ENCODE results near the gene LTA4H. TPM values are rescaled to one million over a fixed set of nuclear protein-coding genes. Genes with fewer than 3 reads are reported as not detected.

The LTA4H gene
- total RNA-seq, 4 donors from 2014 or later = 105 to 235 (median 123) TPM

DNA sequence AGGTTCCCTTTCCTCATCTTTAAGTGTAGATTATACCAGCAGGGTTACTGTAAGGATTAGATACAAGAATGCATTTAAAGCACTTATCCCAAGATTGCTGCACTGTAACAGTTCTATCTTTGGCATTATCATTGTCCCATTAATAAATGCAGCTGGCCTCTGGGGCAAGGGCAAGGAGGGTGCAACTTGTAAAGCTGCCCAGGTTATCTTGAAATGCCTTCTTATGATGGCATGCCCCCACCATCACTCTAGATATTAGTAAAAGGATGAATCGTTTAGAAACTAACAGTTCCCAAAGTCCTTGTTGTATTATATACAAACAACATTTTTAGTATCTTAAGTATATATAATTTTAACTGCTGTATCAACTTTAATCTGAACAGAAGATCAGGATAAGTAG, 6.8 kb downstream of the LTA4H start:
- Histone ChIP-seq H3K27me3 (no peaks in the 10 kb centered on the region), H3K4me1 (peaks cover 0 to 17% (median 7%) of the 10 kb centered on the region in 3 donors), H3K36me3 (peaks cover 0 to 52% (median 5%) of the 10 kb centered on the region in 3 donors), H3K27ac (no peak overlapping the region), H3K4me3 (no peak overlapping the region), H3K9me3 (no peaks in the 10 kb centered on the region)
- DNase-seq = no peak
- intact Hi-C loops (cut with DNase I) = no loop called here
- WGBS, 2 donors = 83 to 94% methylated on average over 1 of the region's 1 CpG
- no peak for TF ChIP-seq POLR2A (IDR thresholded peaks at IDR 0.05)
- TF ChIP-seq, protein P1, sequence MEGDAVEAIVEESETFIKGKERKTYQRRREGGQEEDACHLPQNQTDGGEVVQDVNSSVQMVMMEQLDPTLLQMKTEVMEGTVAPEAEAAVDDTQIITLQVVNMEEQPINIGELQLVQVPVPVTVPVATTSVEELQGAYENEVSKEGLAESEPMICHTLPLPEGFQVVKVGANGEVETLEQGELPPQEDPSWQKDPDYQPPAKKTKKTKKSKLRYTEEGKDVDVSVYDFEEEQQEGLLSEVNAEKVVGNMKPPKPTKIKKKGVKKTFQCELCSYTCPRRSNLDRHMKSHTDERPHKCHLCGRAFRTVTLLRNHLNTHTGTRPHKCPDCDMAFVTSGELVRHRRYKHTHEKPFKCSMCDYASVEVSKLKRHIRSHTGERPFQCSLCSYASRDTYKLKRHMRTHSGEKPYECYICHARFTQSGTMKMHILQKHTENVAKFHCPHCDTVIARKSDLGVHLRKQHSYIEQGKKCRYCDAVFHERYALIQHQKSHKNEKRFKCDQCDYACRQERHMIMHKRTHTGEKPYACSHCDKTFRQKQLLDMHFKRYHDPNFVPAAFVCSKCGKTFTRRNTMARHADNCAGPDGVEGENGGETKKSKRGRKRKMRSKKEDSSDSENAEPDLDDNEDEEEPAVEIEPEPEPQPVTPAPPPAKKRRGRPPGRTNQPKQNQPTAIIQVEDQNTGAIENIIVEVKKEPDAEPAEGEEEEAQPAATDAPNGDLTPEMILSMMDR (IDR thresholded peaks at IDR 0.05) = no peak

DNA sequence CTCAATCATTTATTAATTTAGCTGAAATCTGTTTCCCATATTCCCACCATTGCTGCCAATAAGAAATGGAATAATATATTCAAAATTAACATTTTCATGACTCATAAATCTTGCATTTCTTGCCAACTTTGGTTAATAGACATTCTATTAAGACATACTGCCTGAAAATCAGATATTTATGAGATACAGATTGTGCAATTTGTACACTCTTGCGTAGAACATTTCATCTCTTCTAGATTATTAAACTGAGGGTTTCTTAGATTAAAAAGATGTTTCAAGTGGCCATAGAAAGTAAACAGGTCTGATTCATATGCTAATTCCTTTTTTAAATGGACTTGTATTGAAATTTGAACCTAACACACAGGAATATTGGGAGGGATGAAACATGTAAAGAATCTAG, 9.1 kb downstream of the LTA4H start:
- Histone ChIP-seq H3K27me3 (no peaks in the 10 kb centered on the region), H3K9me3 (no peaks in the 10 kb centered on the region), H3K4me1 (peaks cover 0 to 1% (median 0%) of the 10 kb centered on the region in 3 donors), H3K36me3 (peaks cover 0 to 74% (median 8%) of the 10 kb centered on the region in 3 donors), H3K4me3 (no peak overlapping the region), H3K27ac (no peak overlapping the region)
- TF ChIP-seq, protein P1 (IDR thresholded peaks at IDR 0.05) = no peak
- TF ChIP-seq POLR2A (IDR thresholded peaks at IDR 0.05) = no peak
- no peak for DNase-seq
- WGBS, 2 donors = 90 to 96% methylated on average over 1 of the region's 1 CpG
- intact Hi-C loops (cut with DNase I) = no loop called here

DNA sequence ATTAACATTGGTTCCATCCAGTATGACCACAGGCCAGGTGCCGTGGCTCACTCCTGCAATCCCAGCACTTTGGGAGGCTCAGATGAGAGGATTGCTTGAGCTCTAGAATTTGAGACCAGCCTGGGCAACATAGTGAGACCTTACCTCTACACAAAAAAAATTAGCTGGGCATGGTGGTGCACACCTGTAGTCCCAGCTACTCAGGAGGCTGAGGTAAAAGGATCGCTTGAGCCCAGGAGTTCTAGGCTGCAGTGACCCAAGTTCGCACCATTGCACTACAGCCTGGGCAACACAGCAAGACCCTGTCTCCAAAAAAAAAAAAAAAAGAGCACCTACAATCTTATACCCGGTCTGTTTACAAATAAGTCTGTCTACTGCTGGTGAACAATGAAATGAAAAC, 9.9 kb downstream of the LTA4H start:
- Histone ChIP-seq H3K36me3 (peaks cover 0 to 82% (median 8%) of the 10 kb centered on the region in 3 donors), H3K9me3 (no peaks in the 10 kb centered on the region), H3K27ac (no peak overlapping the region), H3K4me1 (no peaks in the 10 kb centered on the region), H3K4me3 (no peak overlapping the region), H3K27me3 (no peaks in the 10 kb centered on the region)
- TF ChIP-seq, protein P1 (IDR thresholded peaks at IDR 0.05) = no peak
- TF ChIP-seq POLR2A (IDR thresholded peaks at IDR 0.05) = no peak
- WGBS, 2 donors = 90 to 91% methylated on average over 4 of the region's 4 CpGs
- DNase-seq = no peak
- intact Hi-C loops (cut with DNase I) = no loop called here

DNA sequence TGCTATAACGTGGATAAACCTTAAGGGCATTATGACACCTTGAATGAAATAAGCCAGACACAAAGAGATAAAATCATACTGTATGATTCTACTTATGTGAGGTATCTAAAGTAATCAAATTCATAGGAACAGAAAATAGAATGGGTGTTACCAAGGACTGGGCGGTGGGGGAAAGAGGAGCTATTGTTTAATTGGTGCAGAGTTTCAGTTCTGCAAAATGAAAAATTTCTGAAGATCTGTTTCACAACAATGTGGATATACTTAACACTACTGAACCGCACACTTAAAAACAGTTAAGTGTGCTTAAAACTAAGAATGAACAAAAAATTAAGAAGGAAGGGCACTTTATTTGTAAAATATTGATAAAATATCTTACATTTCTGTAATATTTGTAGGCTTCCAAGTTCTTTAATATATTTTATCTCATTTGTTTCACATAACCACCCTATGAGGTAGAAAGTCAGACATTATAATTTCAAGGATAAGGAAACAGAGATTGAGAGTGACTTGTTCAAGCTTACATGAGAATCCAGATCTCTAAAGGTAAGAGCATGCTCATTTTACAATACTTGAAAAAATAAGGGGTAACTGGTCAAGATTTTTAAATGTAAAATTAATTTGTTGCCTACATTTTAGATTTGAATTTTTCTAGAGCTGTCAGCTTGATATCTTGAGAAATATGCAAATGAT, 14.9 kb downstream of the LTA4H start:
- H3K4me1 ChIP-seq = no peaks in the 10 kb centered on the region
- no peak for DNase-seq
- no peak overlapping the region for H3K4me3 ChIP-seq
- H3K9me3 ChIP-seq = no peaks in the 10 kb centered on the region
- TF ChIP-seq, protein P1 (IDR thresholded peaks at IDR 0.05) = no peak
- TF ChIP-seq POLR2A (IDR thresholded peaks at IDR 0.05) = no peak
- intact Hi-C loops (cut with DNase I) = no loop called here
- peaks cover 0 to 100% (median 18%) of the 10 kb centered on the region in 3 donors for H3K36me3 ChIP-seq
- H3K27ac ChIP-seq = no peak overlapping the region
- no peaks in the 10 kb centered on the region for H3K27me3 ChIP-seq
- 62 to 88% methylated on average over 3 of the region's 3 CpGs for WGBS, 2 donors

DNA sequence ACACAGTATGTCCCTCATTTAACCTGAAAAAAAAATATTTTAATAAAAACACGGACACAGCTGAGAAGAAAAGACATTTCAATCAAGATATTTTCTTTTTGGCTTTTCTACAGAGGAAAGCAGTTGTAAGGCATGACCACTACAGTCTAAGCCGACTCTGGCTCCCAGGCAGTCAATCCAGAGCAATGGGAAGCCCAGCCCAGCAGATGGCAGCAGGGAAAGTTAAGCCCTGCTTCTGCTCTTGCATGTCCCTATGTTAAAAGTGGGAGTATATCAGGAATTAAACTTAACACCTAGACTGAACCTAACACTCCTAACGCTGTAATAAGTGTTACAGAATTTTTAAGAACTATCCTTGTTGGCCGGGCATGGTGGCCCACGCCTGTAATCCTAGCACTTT, 19.7 kb downstream of the LTA4H start:
- 74 to 77% methylated on average over 5 of the region's 5 CpGs for WGBS, 2 donors
- no peak for DNase-seq
- intact Hi-C loops (cut with DNase I) = no loop called here
- TF ChIP-seq, protein P1 (IDR thresholded peaks at IDR 0.05) = peak in 3 of 6 experiments; percentile 13 to 38 (median 18)
- no peak for TF ChIP-seq POLR2A (IDR thresholded peaks at IDR 0.05)
- Histone ChIP-seq H3K9me3 (no peaks in the 10 kb centered on the region), H3K4me3 (no peak overlapping the region), H3K27ac (no peak overlapping the region), H3K27me3 (no peaks in the 10 kb centered on the region), H3K36me3 (peaks cover 0 to 100% (median 33%) of the 10 kb centered on the region in 3 donors), H3K4me1 (no peaks in the 10 kb centered on the region)

Data from esophagus squamous epithelium (tissue), 5 donors.